Measurements from ENCODE around the gene GGCX.
A peak's percentile ranks its signal among the peaks of the same experiment; 100 is the strongest.
"Not testable (repeated sequence)": the region's sequence is repeated elsewhere in the genome, so short reads cannot be mapped to it uniquely, and the experiment has no call there.

The GGCX gene

DNA sequence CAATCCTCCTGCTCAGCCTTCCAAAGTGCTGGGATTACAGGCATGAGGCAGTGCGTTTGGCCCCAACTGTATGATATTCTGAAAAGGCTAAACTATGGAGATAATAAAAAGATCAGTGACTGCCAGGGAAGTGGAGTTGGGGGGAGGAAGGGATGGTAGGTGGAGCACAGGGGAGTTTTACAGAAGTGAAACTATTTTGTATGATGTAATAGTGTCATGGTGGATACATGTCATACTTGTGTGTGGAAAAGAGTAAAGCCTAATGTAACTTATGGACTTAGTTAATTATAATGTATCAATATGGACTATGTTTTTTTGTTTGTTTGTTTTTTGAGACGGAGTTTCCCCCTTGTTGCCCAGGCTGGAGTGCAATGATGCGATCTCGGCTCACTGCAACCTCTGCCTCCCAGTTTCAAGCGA is 2.9 kb upstream of the GGCX start:
- DNase-seq = peak in 1 of 2 donors; percentile 13

DNA sequence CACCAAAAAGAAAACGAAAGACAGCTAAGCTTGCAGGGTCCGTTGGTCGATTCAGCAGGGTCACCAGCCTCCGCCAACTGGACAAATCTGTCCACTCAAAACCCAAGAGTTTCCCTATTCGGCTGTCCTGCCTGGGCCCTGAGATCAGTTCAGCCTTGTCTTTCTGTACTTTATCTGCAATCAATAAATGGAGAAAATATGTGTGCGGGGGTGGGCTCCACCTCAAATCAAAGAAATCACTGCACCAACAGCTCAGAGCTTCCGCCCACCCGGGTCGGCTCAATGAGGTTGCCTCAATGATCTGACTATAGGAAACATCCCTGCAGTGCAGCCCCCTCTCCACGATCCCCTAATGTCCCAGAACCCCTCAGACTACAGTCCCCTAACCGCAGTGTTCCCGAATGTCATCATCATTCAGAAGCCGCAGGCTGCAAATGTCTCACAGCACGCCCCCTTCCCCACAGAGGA is 447 bp downstream of the GGCX start:
- no peak for DNase-seq

DNA sequence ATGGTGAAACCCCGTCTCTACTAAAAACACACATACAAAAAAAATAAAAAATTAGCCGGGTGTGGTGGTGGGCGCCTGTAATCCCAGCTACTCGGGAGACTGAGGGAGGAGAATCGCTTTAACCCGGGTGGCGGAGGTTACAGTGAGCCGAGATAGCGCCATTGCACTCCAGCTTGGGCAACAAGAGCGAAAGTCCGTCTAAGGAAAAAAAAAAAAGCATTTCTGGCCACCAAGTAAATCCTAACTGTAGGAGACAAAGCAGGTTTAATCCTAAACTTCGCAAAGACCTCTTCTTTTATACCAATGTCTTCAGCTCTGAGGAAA is 928 bp downstream of the GGCX start:
- DNase-seq = not testable (repeated sequence)

DNA sequence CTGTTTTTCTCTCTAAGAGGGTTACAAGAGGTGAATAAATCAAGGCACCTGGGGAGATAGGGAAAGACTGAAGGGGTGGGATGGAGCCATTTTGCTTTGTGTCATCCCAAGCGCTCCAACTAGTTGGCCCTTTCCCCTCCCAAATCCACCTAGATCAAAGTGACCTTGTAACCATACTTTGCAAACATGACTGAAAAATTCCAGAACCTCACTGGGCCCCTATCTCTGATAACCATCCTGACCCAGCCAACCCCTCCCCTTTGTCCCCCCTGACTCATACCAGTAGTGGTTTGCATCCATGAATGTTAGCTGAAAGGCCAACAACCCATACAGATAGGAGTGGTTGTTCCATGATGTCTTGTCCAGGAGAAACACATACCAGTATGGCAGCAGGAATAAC is 3.1 kb downstream of the GGCX start:
- no peak for DNase-seq

DNA sequence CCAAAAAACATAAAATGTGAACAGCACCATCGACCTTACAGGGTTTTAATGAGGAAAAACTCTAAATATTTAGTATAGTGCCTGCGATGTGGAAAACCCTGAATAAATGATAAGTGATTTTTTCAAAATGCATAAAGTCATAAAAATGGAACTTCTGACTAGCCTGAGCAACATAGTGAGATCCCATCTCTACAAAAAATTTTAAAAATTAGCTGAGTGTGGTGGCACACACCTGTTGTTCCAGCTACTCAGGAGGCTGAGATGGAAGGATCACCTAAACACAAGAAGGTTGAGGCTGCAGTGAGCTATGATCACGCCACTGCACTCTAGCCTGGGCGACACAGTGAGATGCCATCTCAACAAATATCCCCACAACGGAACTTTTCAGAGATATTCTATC is 4.2 kb downstream of the GGCX start:
- no peak for DNase-seq

DNA sequence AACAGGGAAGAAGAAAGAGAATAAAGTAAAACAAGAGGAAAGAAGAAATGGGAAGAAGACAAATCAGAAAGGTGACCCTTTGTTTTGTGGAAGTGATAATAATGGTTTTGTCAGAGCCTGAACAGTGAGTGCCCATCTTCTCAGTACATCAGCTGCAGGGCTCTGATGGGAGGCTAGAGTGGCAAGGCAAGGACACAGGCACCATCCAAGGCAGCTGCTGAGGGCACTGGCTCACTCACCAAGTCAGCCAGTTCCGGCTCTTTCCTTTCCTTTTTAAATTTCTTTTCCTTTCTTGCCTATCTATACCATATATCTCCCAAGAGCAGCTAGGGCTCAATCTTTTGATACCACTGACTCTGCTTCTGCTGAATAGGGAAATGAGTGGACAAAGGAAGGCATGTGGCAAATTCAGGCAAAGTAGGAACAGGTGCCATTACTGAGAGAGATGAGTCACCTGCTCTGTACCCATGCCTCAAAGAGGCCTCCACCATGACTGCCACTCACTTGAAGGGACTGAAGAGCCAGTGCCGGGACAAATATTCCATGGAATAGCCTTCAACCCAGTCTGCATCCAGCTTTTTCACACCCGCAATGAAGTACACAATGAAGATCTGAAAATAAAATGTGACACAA is 6.2 kb downstream of the GGCX start:
- no peak for DNase-seq

DNA sequence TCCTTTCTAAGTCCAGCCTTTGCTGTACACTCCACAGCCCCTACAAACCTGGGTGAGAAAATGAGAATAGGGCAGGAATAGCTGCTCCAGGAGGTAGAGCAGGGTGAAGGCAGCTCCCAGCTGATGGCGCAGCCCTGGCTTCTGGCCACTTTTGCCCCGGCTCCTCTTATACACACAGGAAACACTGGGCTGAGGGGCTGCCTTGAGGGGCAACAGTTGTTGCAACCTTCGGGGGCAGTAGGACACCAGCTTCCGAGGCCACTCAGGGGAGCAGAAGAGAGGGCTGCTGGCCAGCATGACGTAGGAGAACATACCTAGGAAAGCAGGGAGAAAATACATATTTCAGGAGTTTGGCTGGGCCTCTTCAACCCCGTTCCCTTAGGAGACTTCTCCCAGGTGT is 8.1 kb downstream of the GGCX start:
- DNase-seq = no peak

DNA sequence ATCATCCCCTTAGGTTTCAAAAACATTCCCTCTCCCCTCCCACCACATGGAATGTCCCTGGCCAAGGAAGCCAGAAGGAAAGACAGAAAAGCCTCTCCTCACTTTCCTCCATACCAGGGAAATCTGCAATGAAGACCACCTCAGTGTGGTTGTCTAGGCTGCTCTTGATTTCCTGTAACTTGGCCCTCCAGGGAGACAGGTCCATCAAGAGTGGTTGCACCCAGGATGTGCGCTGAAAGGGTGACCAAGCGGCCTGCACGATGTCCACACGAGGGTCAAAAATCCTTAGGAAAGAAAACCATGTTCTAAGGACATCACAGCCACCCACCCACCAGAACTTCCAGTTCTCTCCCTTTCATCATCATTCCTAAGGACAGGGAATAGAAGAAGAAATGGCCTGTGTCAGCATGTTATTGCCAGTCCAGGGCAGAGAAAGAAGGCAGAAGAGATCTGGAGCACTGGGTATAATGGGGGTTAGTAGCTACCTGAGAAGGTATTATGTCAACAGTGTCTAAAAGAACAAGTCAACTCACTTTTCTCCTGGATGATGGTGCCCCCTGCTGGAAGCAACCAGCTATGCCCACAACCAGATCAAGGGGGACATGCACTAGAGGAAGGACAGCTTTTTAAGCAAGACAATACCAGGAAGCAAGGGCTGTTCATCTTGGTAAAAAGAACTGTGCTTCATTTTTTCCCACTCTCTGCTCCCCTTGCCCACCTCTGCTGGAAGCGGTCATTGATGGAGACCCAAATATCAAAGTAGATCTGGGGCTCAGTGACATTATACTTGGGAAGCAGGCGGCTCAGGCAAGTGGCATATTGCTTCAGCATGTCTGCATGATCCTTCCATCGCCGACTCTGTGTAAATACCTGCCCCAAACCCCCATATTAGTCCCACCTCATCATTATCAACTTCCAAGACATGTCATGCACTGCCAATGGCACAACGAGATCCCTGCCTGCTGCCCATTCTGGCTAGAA is 9.3 kb downstream of the GGCX start:
- DNase-seq = peak; percentile 32 to 74

DNA sequence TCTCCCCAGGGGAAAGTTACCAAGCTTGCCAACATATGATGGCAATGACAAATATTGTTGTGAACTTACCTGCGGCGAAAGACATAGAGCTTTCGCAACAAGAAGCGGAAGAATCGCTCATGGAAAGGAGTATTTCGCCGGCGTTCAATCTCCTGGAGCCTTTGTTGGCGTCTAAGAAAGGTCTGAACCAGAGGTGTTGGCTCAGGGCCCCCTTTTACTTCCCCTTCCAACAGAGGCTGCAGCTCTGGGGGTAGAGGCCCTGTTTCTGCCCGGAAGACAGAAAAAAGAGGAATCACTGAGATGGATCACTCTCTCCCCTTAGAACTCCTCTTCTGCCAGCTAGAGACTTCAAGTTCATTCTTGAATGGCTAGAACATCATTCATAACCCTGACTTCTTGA is 10.8 kb downstream of the GGCX start:
- DNase-seq = peak in 1 of 2 donors; percentile 43

DNA sequence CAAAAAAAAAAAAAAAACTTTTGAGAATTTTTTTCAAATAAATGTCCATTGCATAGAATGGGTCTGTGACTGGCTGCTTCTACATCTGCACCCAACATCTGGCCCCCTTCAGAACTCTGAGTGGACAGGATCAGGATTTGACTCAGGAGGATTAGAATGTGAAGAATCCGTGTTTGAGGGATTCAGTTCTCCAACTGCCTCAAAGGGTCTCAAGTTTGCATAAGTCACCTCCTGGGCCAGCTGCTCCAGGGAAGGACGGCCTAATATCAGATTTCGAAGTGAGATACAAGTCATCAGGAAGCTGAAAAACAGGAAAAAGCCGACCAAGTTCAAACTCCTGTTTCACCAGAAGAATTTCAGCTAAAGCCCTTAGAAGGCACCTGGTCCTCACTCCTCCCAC is 11.5 kb downstream of the GGCX start:
- DNase-seq = no peak

DNA sequence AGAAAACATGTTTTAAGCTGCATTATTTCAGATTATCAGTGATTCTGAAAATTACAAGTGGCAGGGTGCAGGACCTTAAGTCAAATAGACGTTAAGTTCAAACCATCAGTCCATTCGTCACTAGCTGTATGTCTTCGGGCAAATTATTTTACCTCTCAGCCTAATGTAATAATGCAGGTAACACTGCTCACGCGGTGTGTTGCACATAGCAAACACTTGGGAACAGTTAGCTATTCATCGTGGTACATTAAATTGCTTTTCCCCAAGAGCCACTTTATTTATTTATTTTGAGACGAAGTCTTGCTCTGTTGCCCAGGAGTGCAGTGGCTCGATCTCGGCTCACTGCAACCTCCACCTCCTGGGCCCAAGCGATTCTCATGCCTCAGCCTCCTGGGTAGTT is 12.2 kb downstream of the GGCX start:
- no peak for DNase-seq

DNA sequence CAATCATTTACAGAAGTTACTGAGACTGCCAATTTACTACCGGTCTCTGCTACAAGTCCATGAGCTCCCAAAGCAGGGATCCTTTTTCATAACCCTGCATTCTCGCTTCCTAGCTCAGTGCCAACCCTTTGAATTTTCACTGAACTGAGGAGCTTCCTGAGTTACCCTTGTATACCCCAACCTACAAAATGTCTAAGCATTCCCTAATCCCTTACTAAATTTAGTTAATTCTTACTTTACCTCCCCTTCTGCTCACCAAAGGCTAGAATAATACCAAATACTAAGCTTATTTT is 12.7 kb downstream of the GGCX start:
- no peak for DNase-seq

DNA sequence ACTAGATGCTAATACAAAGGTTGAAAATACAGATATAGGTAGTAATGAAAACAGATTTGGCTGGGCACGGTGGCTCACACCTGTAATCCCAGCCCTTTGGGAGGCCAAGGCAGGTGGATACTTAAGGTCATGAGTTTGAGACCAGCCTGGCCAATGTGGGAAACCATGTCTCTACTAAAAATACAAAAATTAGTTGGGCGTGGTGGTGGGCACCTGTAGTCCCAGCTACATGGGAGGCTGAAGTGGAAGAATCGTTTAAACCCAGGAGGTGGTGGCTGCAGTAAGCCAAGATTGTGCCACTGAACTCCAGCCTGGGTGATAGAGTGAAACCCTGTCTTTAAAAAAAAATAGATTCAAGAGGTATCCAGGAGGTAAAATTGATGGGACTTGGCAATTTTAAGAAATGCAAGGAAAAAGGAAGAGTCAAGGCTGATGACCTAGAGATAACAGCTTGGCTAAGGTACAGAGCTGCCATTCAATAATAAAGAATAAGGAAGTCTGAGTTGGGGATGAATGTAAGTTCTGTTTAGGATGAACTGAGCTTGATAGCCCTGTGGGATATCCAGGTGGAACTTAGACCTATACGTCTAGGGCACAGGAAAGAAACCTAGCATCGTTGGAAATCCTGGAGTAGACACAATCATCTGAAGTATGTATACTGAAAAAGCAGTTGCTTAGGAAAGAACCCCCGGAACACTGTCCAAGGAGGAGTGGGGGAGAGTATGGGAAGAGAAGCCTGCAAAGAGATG is 13.3 kb downstream of the GGCX start:
- DNase-seq = no peak

DNA sequence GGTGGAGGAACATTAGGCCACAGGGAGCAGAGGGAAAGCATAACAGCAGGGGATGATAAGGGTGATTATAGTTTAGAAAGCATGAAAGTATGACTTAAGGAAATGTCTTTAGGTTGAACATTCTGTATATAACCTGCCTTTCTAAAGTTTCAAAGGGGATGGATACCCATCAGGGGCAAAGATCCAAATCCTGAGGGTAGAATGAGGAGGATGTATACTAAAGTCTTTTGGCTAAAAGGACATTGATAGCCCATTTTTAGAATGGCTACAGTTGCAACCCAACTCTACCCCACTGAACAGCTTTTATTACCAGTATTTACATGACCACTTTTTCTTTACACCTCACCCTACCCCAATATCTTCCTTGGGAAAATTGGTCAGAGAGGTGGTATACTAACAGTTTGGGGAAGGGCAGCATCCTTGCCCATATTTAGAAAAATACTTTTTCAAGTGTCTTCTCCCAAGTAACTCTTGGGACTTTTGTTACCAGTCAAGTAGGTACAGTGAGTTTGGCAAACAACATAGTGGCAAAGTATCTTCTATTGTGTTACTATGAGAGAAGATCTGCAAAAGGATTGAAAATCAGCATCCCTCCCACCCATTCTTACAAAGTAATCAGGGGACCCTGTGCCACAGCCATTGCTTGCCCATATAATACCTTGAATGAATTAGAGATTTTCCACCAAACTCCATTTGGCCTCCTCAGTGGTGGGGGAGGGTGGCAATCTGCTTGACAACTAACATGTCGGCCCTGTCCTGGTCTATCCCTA is 14.0 kb downstream of the GGCX start:
- no peak for DNase-seq

DNA sequence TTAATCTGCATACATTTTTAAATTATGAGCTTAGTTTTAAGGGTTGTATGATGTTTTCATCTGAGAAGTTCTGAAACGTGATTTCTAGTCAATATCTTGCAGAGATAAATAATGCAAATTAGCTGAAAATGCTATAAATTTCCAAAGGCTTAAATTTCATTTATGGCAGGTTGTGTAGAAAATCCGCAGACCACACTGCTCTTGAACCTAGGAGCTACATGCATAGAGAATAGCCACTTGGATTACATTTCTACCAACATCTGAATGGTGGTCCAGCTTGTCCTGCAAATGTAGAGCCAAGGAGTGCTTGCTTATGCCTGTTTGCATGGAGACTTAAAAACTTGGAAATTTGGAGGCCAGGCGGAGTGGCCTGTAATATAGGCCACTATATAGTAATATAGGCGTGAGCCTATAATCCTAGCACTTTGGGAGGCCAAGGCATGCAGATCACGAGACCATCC is 15.5 kb downstream of the GGCX start:
- no peak for DNase-seq

DNA sequence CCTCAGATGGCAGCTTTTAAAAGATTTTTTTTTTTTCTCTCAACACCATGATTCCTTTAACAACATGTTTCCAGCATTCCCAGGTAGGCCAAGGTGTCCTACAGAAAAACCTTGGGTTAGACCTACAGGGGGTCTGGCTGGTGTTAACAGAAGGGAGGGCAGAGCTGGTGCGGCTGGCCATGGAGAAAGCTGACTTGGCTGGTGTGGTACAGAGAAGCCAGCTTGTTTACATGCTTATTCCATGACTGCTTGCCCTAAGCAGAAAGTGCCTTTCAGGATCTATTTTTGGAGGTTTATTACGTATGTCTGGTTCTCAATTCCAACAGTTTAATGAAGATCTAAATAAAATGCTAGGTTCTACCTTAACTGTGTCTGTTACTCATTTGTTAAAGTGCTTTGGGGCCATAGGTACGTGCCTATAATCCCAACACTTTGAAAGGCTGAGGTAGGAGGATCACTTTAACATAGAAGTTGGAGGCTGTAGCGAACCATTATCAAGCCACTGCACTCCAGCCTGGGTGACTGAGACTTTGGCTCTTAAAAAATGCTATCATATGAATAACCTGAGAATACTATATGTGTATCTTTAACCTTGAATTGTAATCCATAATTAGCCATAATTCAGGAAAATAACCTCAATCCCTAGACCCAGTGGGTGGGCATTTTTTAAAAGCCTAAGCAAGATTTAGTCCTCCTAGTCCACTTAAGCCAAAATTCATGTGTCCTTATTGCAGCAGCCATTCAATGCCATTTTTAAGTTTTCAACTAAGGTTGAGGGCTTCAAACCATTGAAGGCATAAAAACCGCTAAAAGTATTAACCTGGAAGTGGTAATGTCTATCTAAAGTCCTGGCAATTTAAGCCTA is 16.1 kb downstream of the GGCX start:
- not testable (repeated sequence) for DNase-seq

DNA sequence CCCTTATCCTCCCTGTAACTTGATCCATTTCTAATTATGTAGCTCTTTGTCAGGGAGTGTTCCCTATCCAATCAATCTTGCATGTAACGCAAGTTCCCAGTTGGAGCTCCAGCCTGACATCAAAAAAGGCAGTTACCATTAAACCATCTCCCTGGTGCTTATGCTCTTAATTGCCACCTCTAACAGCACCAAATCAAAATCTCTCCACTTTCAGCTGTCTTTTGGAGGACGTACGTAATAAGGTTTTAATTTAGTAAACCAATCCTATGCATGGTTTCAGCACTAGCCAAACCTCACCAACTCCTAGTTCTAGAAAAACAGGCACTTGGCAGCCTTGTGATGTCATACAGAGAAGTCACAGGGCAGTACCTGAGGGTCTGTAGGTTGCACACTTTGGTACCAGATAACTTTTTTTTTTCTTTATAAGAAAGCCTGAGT is 17.0 kb downstream of the GGCX start:
- not testable (repeated sequence) for DNase-seq

DNA sequence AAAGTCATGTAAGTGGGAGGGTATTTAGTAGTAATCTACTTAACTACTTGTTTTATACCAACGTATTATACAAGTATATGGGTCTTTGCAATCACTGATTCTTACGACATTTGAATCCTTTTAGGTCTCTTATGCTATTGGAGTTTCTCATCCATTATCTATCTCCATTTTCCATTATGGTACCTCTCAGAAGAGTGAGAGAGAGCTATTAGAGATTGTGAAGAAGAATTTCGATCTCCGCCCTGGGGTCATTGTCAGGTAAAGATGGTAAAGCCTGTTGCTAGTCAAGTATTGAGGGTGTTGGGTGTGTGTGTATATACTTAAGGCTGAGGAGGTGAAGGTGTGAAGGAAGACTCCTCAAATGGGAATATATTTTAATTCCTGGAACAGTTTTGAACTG is 18.5 kb downstream of the GGCX start:
- no peak for DNase-seq

DNA sequence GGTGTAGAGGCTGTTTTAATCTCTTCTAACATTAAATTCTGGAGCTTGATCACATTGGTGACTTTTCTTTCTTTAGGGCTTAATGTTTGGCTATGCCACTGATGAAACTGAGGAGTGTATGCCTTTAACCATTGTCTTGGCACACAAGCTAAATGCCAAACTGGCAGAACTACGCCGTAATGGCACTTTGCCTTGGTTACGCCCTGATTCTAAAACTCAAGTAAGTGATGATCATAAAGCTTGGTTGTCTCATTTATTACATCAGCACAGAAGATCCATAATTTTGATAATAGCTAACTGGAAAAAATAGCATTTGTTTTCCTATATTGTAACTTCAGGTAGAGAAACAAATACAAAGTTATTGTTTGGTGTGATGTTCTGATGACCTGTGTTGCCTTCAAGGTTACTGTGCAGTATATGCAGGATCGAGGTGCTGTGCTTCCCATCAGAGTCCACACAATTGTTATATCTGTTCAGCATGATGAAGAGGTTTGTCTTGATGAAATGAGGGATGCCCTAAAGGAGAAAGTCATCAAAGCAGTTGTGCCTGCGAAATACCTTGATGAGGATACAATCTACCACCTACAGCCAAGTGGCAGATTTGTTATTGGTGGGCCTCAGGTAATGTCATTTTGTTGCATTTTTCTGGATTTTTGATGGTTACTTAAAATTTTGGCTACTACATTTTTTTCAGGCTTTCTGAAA is 19.4 kb downstream of the GGCX start:
- no peak for DNase-seq

DNA sequence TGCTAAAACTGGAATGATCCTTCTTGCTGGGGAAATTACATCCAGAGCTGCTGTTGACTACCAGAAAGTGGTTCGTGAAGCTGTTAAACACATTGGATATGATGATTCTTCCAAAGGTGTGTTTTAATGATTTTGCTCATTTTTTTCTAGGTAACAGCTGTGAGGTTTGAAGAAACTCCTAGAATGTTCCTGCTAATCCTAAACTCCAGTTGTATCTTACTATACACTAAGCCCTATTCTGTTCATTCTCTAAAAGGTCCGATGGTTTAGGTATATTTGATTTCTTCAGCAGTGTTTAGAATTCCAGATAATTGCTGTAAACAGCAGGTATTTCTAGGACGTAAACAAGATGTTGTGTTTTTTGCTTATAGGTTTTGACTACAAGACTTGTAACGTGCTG is 20.0 kb downstream of the GGCX start:
- no peak for DNase-seq

DNA sequence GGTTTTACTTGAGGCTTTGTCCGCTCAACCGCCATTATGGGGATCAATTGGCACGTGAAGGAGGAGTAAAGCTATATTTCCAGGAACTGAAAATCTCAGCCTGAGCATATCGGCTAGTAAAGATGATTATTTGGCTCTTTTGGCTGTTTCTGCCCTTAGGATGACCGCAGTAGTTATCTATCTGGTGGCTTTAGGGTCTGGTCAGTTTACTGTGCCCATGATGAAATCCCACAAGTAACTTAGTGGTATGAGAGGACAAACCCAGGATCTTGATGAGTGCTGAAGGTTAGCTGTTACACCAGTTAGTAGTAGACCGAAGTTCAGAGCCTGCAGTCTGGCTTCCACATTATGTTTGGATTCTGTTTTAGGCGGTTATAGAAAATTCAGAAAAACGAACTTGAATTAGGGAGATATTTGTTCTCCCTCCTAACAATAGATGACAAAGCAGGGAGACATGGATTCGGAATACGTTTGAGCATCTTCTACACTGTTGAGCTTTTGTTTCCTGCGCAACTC is 21.1 kb downstream of the GGCX start:
- DNase-seq = no peak
